Stimulated activated CD8-positive, alpha-beta memory T cell treated with anti-CD3 and anti-CD28 coated beads, Interleukin-4, amount 100 ng/mL, for 1 hour (primary cell): ENCODE data around the gene CDH5.
"Not testable (repeated sequence)": the region's sequence is repeated elsewhere in the genome, so short reads cannot be mapped to it uniquely, and the experiment has no call there.

Experiments
- DNase-seq, 2 donors: peaks; one replicate each; pipeline ENCODE4 v3.0.0-alpha.2; 2020; ENCODE audit warnings: low read depth in 2 of 2, low spot score in 1 of 2

Gene CDH5

GRCh38 chr16:66435896-66436295 is 69.4 kb downstream of the CDH5 start:
- no peak for DNase-seq

GRCh38 chr16:66437391-66437945 is 71.0 kb downstream of the CDH5 start:
- DNase-seq: no peak

- DNase-seq: no peak
These were observed 72.0 kb downstream of the CDH5 start for GRCh38 chr16:66438536-66438935.

- no peak for DNase-seq
These were observed 72.7 kb downstream of the CDH5 start for GRCh38 chr16:66439051-66439730.

GRCh38 chr16:66440271-66440802 is 73.8 kb downstream of the CDH5 start:
- no peak for DNase-seq

GRCh38 chr16:66440970-66441369 is 74.5 kb downstream of the CDH5 start:
- no peak for DNase-seq

GRCh38 chr16:66441586-66442375 is 75.3 kb downstream of the CDH5 start:
- no peak for DNase-seq

- DNase-seq: no peak
These were observed 76.2 kb downstream of the CDH5 start for GRCh38 chr16:66442502-66443268.

GRCh38 chr16:66443269-66443652 is 76.8 kb downstream of the CDH5 start:
- no peak for DNase-seq

GRCh38 chr16:66444049-66444481 is 77.6 kb downstream of the CDH5 start:
- DNase-seq: no peak

GRCh38 chr16:66446737-66447136 is 80.2 kb downstream of the CDH5 start:
- no peak for DNase-seq

GRCh38 chr16:66447491-66447890 is 81.0 kb downstream of the CDH5 start:
- DNase-seq: no peak

- no peak for DNase-seq
These were observed 85.1 kb downstream of the CDH5 start for GRCh38 chr16:66451548-66451947.

- not testable (repeated sequence) for DNase-seq
These were observed 86.7 kb downstream of the CDH5 start for GRCh38 chr16:66453230-66453629.
